Bronchial epithelial cell (primary cell): ENCODE measurements around the gene ACTBL2. TPM values are rescaled to one million over a fixed set of nuclear protein-coding genes. Genes with fewer than 3 reads are reported as not detected.

ENCODE experiments used
- DNase-seq: peaks from one replicate; pipeline ENCODE4 v3.0.0-alpha.2; 2010; ENCODE audit warnings: low read depth
- FAIRE-seq: peaks from 2 replicates; lab custom pipeline; 2011; peaks lifted over from hg19 to GRCh38; lab: Jason Lieb, UNC
- H3K27me3 ChIP-seq: 2 replicates; pipeline ENCODE4 v1.5.1; 2011; ENCODE audit warnings: low read length; ENCODE audit not compliant: control insufficient read depth, insufficient read depth
- H3K36me3 ChIP-seq: 2 replicates; pipeline ENCODE4 v1.5.1; 2011; ENCODE audit warnings: low read length; ENCODE audit not compliant: control insufficient read depth, insufficient read depth
- H3K4me3 ChIP-seq: 2 replicates; pipeline ENCODE4 v1.5.1; 2011; ENCODE audit warnings: mild to moderate bottlenecking, low read depth, low read length, control low read depth
- CTCF ChIP-seq: IDR thresholded peaks from 2 replicates; pipeline ENCODE4 v1.5.1; 2011; ENCODE audit warnings: mild to moderate bottlenecking, moderate library complexity, low read length, control low read depth, inconsistent platforms; ENCODE audit not compliant: insufficient read depth, severe bottlenecking
- total RNA-seq: library from RNA; depleted of rRNA; stranded (reverse); fragments of >200 nt; gene quantifications from 2 replicates; pipeline ENCODE4 v1.2.1, GENCODE V29; 2014

ACTBL2 gene
- total RNA-seq, 1 donor from 2014 or later, result under 0.01 TPM

GRCh38 chr5:57491369-57491965 is 8.9 kb upstream of the ACTBL2 start:
- H3K27me3 ChIP-seq, result no peaks in the 10 kb centered on the region
- FAIRE-seq (no peak), DNase-seq (peak; percentile 81)
- H3K4me3 ChIP-seq, result no peak overlapping the region
- no peaks in the 10 kb centered on the region for H3K36me3 ChIP-seq
- TF ChIP-seq CTCF, result no peak

GRCh38 chr5:57488215-57488955 is 5.8 kb upstream of the ACTBL2 start:
- Histone ChIP-seq H3K27me3 (no peaks in the 10 kb centered on the region), H3K4me3 (no peak overlapping the region), H3K36me3 (no peaks in the 10 kb centered on the region)
- TF ChIP-seq CTCF, result no peak
- FAIRE-seq (no peak), DNase-seq (peak; percentile 49)

GRCh38 chr5:57486027-57486602 is 3.5 kb upstream of the ACTBL2 start:
- no peaks in the 10 kb centered on the region for H3K36me3 ChIP-seq
- no peaks in the 10 kb centered on the region for H3K27me3 ChIP-seq
- FAIRE-seq, result no peak
- TF ChIP-seq CTCF, result no peak
- no peak for DNase-seq
- no peak overlapping the region for H3K4me3 ChIP-seq

GRCh38 chr5:57478826-57479225 is 3.8 kb downstream of the ACTBL2 start:
- Histone ChIP-seq H3K27me3 (no peaks in the 10 kb centered on the region), H3K4me3 (no peak overlapping the region), H3K36me3 (no peaks in the 10 kb centered on the region)
- TF ChIP-seq CTCF, result no peak
- no peak for DNase-seq
- FAIRE-seq, result no peak

- DNase-seq, result no peak
- no peaks in the 10 kb centered on the region for H3K36me3 ChIP-seq
- H3K4me3 ChIP-seq, result no peak overlapping the region
- no peak for TF ChIP-seq CTCF
- no peak for FAIRE-seq
- no peaks in the 10 kb centered on the region for H3K27me3 ChIP-seq
Measured at GRCh38 chr5:57476601-57477056, 6.0 kb downstream of the ACTBL2 start.
